ENCODE data around the gene ZNF304. TPM values are rescaled to one million over a fixed set of nuclear protein-coding genes. Genes with fewer than 3 reads are reported as not detected.

ZNF304 gene
- total and polyA plus RNA-seq, 2 of the 13 experiments (the other 11 are each of a cell fraction or from before 2014, with no cell fraction given): 3.4 to 8.0 TPM

DNA sequence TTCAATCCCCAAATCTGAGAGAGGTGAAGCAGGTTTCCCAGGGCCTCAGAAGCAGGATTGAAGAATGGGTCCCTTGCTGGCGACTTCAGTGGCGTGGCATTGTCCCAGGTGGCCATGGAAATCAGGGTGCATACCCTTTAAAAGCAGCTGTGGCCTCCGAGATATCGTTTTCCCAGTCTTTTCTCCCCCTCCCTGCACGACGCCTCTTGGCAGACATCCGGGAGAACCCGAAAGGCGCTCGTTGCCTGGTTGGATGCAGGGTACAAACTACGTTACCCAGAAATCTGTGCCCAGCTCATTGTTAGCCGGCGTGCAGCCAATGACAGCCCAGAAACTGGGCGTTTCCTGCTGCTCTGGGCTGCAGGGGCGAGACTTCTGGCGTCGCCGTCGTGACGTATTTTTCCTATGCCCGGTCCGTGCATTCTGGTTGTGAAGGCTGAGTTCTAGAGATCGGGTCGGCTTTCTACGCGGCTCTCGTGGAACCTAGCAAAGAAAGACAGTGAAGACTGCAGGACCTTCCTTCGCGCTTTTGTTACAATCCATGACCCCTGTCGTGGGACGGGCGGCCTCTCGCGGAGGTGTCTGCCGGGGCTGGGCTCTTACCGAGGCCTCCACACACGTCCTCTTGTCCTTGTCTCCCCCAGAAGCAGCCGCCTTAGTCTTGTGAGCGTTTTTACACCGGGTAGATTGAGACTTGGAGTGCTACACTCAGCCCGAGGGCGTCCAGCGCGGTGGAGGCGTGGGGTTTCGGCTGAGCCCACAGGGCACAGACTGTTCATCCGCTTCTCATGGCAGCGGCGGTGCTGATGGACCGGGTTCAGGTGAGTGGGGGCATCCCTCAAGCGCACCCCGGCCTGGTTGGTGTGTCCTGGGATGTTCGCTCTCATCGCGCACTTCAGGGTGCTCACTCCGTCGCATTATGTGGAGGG, at the start of gene ZNF304 (continued):
- TF ChIP-seq BRCA1 (CRISPR knock-in tag; IDR thresholded peaks at IDR 0.05) (no peak), ZSCAN21 (CRISPR knock-in tag; IDR thresholded peaks at IDR 0.05; ENCODE audit: borderline replicate concordance) (no peak), ZNF121 (CRISPR knock-in tag; IDR thresholded peaks at IDR 0.05) (no peak), ZNF747 (CRISPR knock-in tag; IDR thresholded peaks at IDR 0.05; ENCODE audit: borderline replicate concordance) (no peak), POLR2A (IDR thresholded peaks at IDR 0.05; ENCODE audit: insufficient read depth in 1 of 2, low read depth in 2 of 2, low read length in 2 of 2) (peak; percentile 48 to 53; a peak in 2 of 4 replicates), ZBTB42 (CRISPR knock-in tag; IDR thresholded peaks at IDR 0.05) (no peak), MLX (CRISPR knock-in tag; IDR thresholded peaks at IDR 0.05) (no peak), ZNF530 (CRISPR knock-in tag; IDR thresholded peaks at IDR 0.05; ENCODE audit: low read depth) (no peak), ZNF343 (CRISPR knock-in tag; IDR thresholded peaks at IDR 0.05) (peak; percentile 70; the same call in 1 of the 2 replicates), ZNF770 (CRISPR knock-in tag; IDR thresholded peaks at IDR 0.05) (no peak), PRMT3 (CRISPR knock-in tag; IDR thresholded peaks at IDR 0.05; ENCODE audit: borderline replicate concordance, low read depth) (no peak), BORCS8-MEF2B (CRISPR knock-in tag; IDR thresholded peaks at IDR 0.05) (peak; percentile 65; the same call in 1 of the 2 replicates), NFE2 (CRISPR knock-in tag; IDR thresholded peaks at IDR 0.05) (no peak), SALL2 (CRISPR knock-in tag; IDR thresholded peaks at IDR 0.05) (no peak), MTF2 (CRISPR knock-in tag; IDR thresholded peaks at IDR 0.05; ENCODE audit: borderline replicate concordance) (no peak), ZBTB33 (CRISPR knock-in tag; IDR thresholded peaks at IDR 0.05) (no peak)
- TF ChIP-seq, protein P1, sequence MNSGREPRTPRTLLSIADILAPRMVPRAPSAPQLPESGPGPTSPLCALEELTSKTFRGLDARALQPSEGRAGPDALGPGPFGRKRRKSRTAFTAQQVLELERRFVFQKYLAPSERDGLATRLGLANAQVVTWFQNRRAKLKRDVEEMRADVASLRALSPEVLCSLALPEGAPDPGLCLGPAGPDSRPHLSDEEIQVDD (CRISPR knock-in tag; IDR thresholded peaks at IDR 0.05; ENCODE audit: borderline replicate concordance): no peak
- TF ChIP-seq, protein P2, sequence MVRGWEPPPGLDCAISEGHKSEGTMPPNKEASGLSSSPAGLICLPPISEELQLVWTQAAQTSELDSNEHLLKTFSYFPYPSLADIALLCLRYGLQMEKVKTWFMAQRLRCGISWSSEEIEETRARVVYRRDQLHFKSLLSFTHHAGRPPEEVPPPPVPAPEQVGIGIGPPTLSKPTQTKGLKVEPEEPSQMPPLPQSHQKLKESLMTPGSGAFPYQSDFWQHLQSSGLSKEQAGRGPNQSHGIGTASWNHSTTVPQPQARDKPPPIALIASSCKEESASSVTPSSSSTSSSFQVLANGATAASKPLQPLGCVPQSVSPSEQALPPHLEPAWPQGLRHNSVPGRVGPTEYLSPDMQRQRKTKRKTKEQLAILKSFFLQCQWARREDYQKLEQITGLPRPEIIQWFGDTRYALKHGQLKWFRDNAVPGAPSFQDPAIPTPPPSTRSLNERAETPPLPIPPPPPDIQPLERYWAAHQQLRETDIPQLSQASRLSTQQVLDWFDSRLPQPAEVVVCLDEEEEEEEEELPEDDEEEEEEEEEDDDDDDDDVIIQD (CRISPR knock-in tag; IDR thresholded peaks at IDR 0.05; ENCODE audit: low read depth): no peak
- TF ChIP-seq, protein P3, sequence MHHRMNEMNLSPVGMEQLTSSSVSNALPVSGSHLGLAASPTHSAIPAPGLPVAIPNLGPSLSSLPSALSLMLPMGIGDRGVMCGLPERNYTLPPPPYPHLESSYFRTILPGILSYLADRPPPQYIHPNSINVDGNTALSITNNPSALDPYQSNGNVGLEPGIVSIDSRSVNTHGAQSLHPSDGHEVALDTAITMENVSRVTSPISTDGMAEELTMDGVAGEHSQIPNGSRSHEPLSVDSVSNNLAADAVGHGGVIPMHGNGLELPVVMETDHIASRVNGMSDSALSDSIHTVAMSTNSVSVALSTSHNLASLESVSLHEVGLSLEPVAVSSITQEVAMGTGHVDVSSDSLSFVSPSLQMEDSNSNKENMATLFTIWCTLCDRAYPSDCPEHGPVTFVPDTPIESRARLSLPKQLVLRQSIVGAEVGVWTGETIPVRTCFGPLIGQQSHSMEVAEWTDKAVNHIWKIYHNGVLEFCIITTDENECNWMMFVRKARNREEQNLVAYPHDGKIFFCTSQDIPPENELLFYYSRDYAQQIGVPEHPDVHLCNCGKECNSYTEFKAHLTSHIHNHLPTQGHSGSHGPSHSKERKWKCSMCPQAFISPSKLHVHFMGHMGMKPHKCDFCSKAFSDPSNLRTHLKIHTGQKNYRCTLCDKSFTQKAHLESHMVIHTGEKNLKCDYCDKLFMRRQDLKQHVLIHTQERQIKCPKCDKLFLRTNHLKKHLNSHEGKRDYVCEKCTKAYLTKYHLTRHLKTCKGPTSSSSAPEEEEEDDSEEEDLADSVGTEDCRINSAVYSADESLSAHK (CRISPR knock-in tag; IDR thresholded peaks at IDR 0.05; ENCODE audit: borderline replicate concordance): no peak

Measured in HepG2 (cell line).